ENCODE measurements around the gene LCE2A. TPM values are rescaled to one million over a fixed set of nuclear protein-coding genes. Genes with fewer than 3 reads are reported as not detected.

The LCE2A gene
- total and polyA plus RNA-seq, 2 of the 8 experiments (the other 6 are each of a cell fraction or from before 2014, with no cell fraction given), result not detected

DNA sequence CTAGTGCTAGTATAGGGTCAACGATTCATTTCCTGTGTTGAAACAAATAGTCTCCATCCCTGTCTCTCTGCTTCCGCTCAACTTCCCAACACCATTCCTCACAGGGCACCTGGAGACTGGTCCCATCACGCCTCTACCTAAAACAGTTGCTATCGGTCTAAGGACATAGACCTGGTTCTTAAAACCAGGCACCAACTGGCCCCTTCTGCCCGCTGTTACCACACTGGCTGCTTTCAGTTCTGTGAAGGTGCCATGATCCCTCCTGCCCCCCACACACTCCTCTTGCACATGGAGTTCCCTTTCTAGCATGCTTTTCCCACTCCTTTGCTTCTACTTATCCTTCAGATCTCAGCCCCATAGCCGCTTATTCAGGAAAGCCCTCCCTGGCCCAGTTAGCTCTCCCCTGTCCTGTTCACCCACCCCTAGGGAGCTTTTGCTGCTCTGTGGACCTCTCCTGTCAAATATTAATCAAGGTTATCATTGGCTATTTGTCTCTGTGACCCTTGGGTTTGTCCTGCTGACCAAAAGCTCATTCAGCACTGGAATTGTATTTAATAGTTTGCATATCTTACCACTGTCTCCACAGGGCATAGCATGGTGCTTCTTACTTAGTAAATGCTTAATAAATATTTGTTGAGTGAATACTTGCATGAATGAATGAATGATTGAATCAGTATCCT, 47.8 kb downstream of the LCE2A start:
- Histone ChIP-seq H2BK5ac (ENCODE audit: low read depth, low read length) (no peak overlapping the region), H4K91ac (replicated peaks; ENCODE audit: insufficient read length, low read length) (no peak overlapping the region), H4K8ac (ENCODE audit: extremely low read depth, insufficient read depth, low read length) (no peak overlapping the region), H3K36me3 (ENCODE audit: control insufficient read depth in 2 of 4, insufficient read depth in 4 of 4, low read length in 3 of 4) (no peaks in the 10 kb centered on the region; a peak in 2 of 8 replicates), H3K14ac (ENCODE audit: insufficient read length) (no peak overlapping the region), H3K4ac (replicated peaks; ENCODE audit: insufficient read length, low read depth, low read length) (no peak overlapping the region), H3K9ac (replicated peaks in 1 of 4; ENCODE audit: extremely low read depth in 1 of 4, low read depth in 3 of 4, low read length in 3 of 4) (no peak overlapping the region), H3K23ac (ENCODE audit: insufficient read length) (no peak overlapping the region), H3K9me3 (ENCODE audit: insufficient read depth in 2 of 2, low read depth in 1 of 2, low read length in 1 of 2) (peaks cover 80 to 88% of the 10 kb centered on the region in 2 experiments), H2BK15ac (ENCODE audit: low read length) (no peak overlapping the region), H4K20me1 (replicated peaks in 1 of 2; ENCODE audit: control insufficient read depth in 1 of 2, insufficient read depth in 2 of 2, low read length in 2 of 2) (no peaks in the 10 kb centered on the region), H2AFZ (ENCODE audit: low read length) (no peak overlapping the region), H2BK20ac (ENCODE audit: low read length) (no peak overlapping the region), H3K18ac (ENCODE audit: extremely low read depth, low read length) (no peak overlapping the region), H4K5ac (ENCODE audit: insufficient read length, low read depth, low read length) (no peak overlapping the region), H3K27ac (ENCODE audit: low read depth, low read length) (no peak overlapping the region), H2BK12ac (ENCODE audit: low read depth, low read length) (no peak overlapping the region), H3K4me1 (replicated peaks in 1 of 4; ENCODE audit: control insufficient read depth in 3 of 4, insufficient read depth in 4 of 4, low read length in 3 of 4) (no peaks in the 10 kb centered on the region), H3K79me1 (ENCODE audit: low read depth, low read length) (no peaks in the 10 kb centered on the region), H3K27me3 (replicated peaks in 1 of 4; ENCODE audit: control insufficient read depth in 3 of 4, extremely low read depth in 1 of 4, insufficient read depth in 3 of 4, low read length in 3 of 4) (no peaks in the 10 kb centered on the region), H3K4me3 (ENCODE audit: extremely low read depth in 1 of 4, insufficient read depth in 2 of 4, low read depth in 3 of 4, low read length in 4 of 4) (no peak overlapping the region), H3K56ac (replicated peaks; ENCODE audit: insufficient read length, low read depth, low read length) (no peak overlapping the region), H3K79me2 (ENCODE audit: control insufficient read depth in 1 of 2, insufficient read depth in 2 of 2, low read length in 2 of 2) (no peaks in the 10 kb centered on the region), H3K4me2 (ENCODE audit: insufficient read depth in 1 of 2, low read depth in 2 of 2, low read length in 2 of 2) (no peak overlapping the region), H3K23me2 (ENCODE audit: low read depth, low read length) (no peaks in the 10 kb centered on the region), H2AK5ac (ENCODE audit: low read depth, low read length) (no peak overlapping the region), H2BK120ac (replicated peaks; ENCODE audit: low read depth, low read length) (no peak overlapping the region)
- TF ChIP-seq KDM5A (IDR thresholded peaks at IDR 0.05; ENCODE audit: low read length) (no peak), SIX5 (IDR thresholded peaks at IDR 0.05; ENCODE audit: low read depth, low read length) (no peak), PHF8 (conservative IDR thresholded peaks at IDR 0.05; ENCODE audit: low read depth, low read length) (no peak), SP1 (IDR thresholded peaks at IDR 0.05; ENCODE audit: low read depth, low read length) (no peak), JUN (IDR thresholded peaks at IDR 0.05; ENCODE audit: low read depth, low read length) (no peak), CTBP2 (IDR thresholded peaks at IDR 0.05; ENCODE audit: borderline replicate concordance, insufficient read depth, insufficient read length, low read length) (no peak), POLR2AphosphoS5 (IDR thresholded peaks at IDR 0.05; ENCODE audit: low read depth, low read length) (no peak), TEAD4 (IDR thresholded peaks at IDR 0.05; ENCODE audit: low read depth, low read length) (no peak), SIN3A (conservative IDR thresholded peaks at IDR 0.05 in 1 of 2, IDR thresholded peaks at IDR 0.05 in 1 of 2; ENCODE audit: low read depth in 1 of 2, low read length in 2 of 2) (no peak)
- TF ChIP-seq, protein P1, sequence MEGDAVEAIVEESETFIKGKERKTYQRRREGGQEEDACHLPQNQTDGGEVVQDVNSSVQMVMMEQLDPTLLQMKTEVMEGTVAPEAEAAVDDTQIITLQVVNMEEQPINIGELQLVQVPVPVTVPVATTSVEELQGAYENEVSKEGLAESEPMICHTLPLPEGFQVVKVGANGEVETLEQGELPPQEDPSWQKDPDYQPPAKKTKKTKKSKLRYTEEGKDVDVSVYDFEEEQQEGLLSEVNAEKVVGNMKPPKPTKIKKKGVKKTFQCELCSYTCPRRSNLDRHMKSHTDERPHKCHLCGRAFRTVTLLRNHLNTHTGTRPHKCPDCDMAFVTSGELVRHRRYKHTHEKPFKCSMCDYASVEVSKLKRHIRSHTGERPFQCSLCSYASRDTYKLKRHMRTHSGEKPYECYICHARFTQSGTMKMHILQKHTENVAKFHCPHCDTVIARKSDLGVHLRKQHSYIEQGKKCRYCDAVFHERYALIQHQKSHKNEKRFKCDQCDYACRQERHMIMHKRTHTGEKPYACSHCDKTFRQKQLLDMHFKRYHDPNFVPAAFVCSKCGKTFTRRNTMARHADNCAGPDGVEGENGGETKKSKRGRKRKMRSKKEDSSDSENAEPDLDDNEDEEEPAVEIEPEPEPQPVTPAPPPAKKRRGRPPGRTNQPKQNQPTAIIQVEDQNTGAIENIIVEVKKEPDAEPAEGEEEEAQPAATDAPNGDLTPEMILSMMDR (IDR thresholded peaks at IDR 0.05; ENCODE audit: control extremely low read depth in 1 of 3, insufficient read depth in 1 of 3, low read depth in 1 of 3, low read length in 3 of 3), result no peak
- ChIA-PET CTCF (ENCODE audit: partially characterized antibody) (no interaction called here), POLR2A (ENCODE audit: partially characterized antibody) (no interaction called here)
- 81% methylated on average over 6 of the region's 6 CpGs; no CpG with 5 or more reads in 1 of the 2 experiments for WGBS, 2 experiments (ENCODE audit: extremely low coverage in 1 of 2, insufficient coverage in 1 of 2, insufficient read length in 1 of 2, insufficient replicate concordance in 2 of 2, low coverage in 1 of 2, low lambda C conversion rate in 2 of 2, missing lambda C conversion rate in 1 of 2)
- no peak for DNase-seq (ENCODE audit: low read depth in 1 of 2, low spot score in 2 of 2)
- FAIRE-seq, result no peak

Measured in H1 (cell line).